OCI-LY1 (cell line): ENCODE results near the gene RYR1.

ENCODE experiments used
- H2AFZ ChIP-seq: fragments of 200-600 bp; sonication (generic), shearing (Covaris generic); 2 replicates; pipeline ENCODE4 v1.6.0; 2014; ENCODE audit warnings: antibody characterized with exemption, mild to moderate bottlenecking, low read length
- H3F3A ChIP-seq: fragments of 200-600 bp; sonication (generic), shearing (Covaris generic); 2 replicates; pipeline ENCODE4 v1.6.0; 2014; ENCODE audit warnings: mild to moderate bottlenecking, antibody characterized with exemption, low read length, moderate library complexity; ENCODE audit not compliant: insufficient read depth
- H3K27ac ChIP-seq: fragments of 200-600 bp; sonication (generic); 2 replicates; pipeline ENCODE4 v1.5.1; 2014; ENCODE audit warnings: low read length, mixed run types, mild to moderate bottlenecking, low read depth; ENCODE audit not compliant: poor library complexity, severe bottlenecking
- H3K27me3 ChIP-seq: fragments of 200-600 bp; sonication (generic); 2 replicates; pipeline ENCODE4 v1.6.0; 2014; ENCODE audit warnings: antibody characterized with exemption, mild to moderate bottlenecking, low read length, moderate library complexity; ENCODE audit not compliant: insufficient read depth
- H3K36me3 ChIP-seq: fragments of 200-600 bp; sonication (generic); 2 replicates; pipeline ENCODE4 v1.6.1; 2014; ENCODE audit warnings: mild to moderate bottlenecking, antibody characterized with exemption, low read length, moderate library complexity, mixed read lengths; ENCODE audit not compliant: insufficient read depth
- H3K4me1 ChIP-seq: fragments of 200-600 bp; sonication (generic); 2 replicates; pipeline ENCODE4 v1.5.1; 2014; ENCODE audit warnings: mild to moderate bottlenecking, low read length, moderate library complexity; ENCODE audit not compliant: insufficient read depth, severe bottlenecking
- H3K4me2 ChIP-seq: fragments of 200-600 bp; sonication (generic), shearing (Covaris generic); 2 replicates; pipeline ENCODE4 v1.6.1; 2014; ENCODE audit warnings: low read length
- H3K4me3 ChIP-seq: fragments of 200-600 bp; sonication (generic); 2 replicates; pipeline ENCODE4 v1.5.1; 2014; ENCODE audit warnings: low read length, low read depth, mild to moderate bottlenecking, mixed read lengths; ENCODE audit not compliant: poor library complexity, severe bottlenecking
- H3K79me2 ChIP-seq: fragments of 200-600 bp; shearing (Covaris generic); 2 replicates; pipeline ENCODE4 v1.6.1; 2016; ENCODE audit warnings: mixed run types, low read length, mixed read lengths; ENCODE audit not compliant: insufficient read depth
- H3K9ac ChIP-seq: fragments of 200-600 bp; sonication (generic), shearing (Covaris generic); 2 replicates; pipeline ENCODE4 v1.6.1; 2014; ENCODE audit warnings: mild to moderate bottlenecking, low read length, mixed read lengths
- H3K9me2 ChIP-seq: fragments of 200-600 bp; sonication (generic), shearing (Covaris generic); 2 replicates; pipeline ENCODE4 v1.6.1; 2014; ENCODE audit warnings: low read depth, mild to moderate bottlenecking, low read length, mixed read lengths
- H3K9me3 ChIP-seq: fragments of 200-600 bp; shearing (Covaris generic); 2 replicates; pipeline ENCODE4 v1.6.1; 2014; ENCODE audit warnings: low read length, mixed read lengths
- H4K20me1 ChIP-seq: fragments of 200-600 bp; sonication (generic), shearing (Covaris generic); 2 replicates; pipeline ENCODE4 v1.6.0; 2016; ENCODE audit warnings: mild to moderate bottlenecking, low read length; ENCODE audit not compliant: insufficient read depth
- CTCF ChIP-seq: fragments of 200-600 bp; sonication (generic), shearing (Covaris generic); IDR thresholded peaks from 2 replicates; pipeline ENCODE4 v1.5.1; 2017; ENCODE audit warnings: mild to moderate bottlenecking, antibody characterized with exemption, low read length, moderate library complexity, mixed read lengths
- EZH2 ChIP-seq: fragments of 200-600 bp; sonication (generic), shearing (Covaris generic); IDR thresholded peaks from 2 replicates; pipeline ENCODE4 v1.8.0; 2017; ENCODE audit warnings: borderline replicate concordance, mixed run types, mild to moderate bottlenecking, antibody characterized with exemption, low read length, moderate library complexity, mixed read lengths

Gene RYR1

GRCh38 chr19:38420935-38421334 is 12.6 kb upstream of the RYR1 start:
- Histone ChIP-seq H3K4me2 (no peak overlapping the region), H3K9me3 (no peaks in the 10 kb centered on the region), H3K9me2 (no peaks in the 10 kb centered on the region), H3K4me1 (peaks cover 14% of the 10 kb centered on the region), H3K9ac (no peak overlapping the region), H3K27ac (no peak overlapping the region), H4K20me1 (no peaks in the 10 kb centered on the region), H3K36me3 (no peaks in the 10 kb centered on the region), H3K79me2 (no peaks in the 10 kb centered on the region), H3K4me3 (no peak overlapping the region), H2AFZ (no peak overlapping the region), H3K27me3 (no peaks in the 10 kb centered on the region), H3F3A (no peaks in the 10 kb centered on the region)
- TF ChIP-seq CTCF: no peak
- TF ChIP-seq EZH2: no peak

- no peaks in the 10 kb centered on the region for H3K9me3 ChIP-seq
- no peak overlapping the region for H2AFZ ChIP-seq
- H4K20me1 ChIP-seq: no peaks in the 10 kb centered on the region
- H3K9ac ChIP-seq: no peak overlapping the region
- no peaks in the 10 kb centered on the region for H3K36me3 ChIP-seq
- no peaks in the 10 kb centered on the region for H3K79me2 ChIP-seq
- no peaks in the 10 kb centered on the region for H3K9me2 ChIP-seq
- H3K4me3 ChIP-seq: no peak overlapping the region
- H3K4me1 ChIP-seq: peaks cover 21% of the 10 kb centered on the region
- no peak for TF ChIP-seq CTCF
- TF ChIP-seq EZH2: no peak
- no peaks in the 10 kb centered on the region for H3K27me3 ChIP-seq
- H3K4me2 ChIP-seq: no peak overlapping the region
- H3K27ac ChIP-seq: no peak overlapping the region
- H3F3A ChIP-seq: no peaks in the 10 kb centered on the region
Measured at GRCh38 chr19:38421856-38422255, 11.6 kb upstream of the RYR1 start.

GRCh38 chr19:38422438-38422837 is 11.1 kb upstream of the RYR1 start:
- H3F3A ChIP-seq: no peaks in the 10 kb centered on the region
- no peak overlapping the region for H3K4me3 ChIP-seq

More at GRCh38 chr19:38422438-38422837, 11.1 kb upstream of the RYR1 start:
- Histone ChIP-seq H3K36me3 (no peaks in the 10 kb centered on the region), H3K27me3 (no peaks in the 10 kb centered on the region), H3K9me3 (no peaks in the 10 kb centered on the region), H4K20me1 (no peaks in the 10 kb centered on the region), H3K4me1 (peaks cover 23% of the 10 kb centered on the region), H3K79me2 (no peaks in the 10 kb centered on the region), H2AFZ (no peak overlapping the region), H3K9ac (no peak overlapping the region), H3K27ac (no peak overlapping the region), H3K9me2 (no peaks in the 10 kb centered on the region), H3K4me2 (no peak overlapping the region)
- TF ChIP-seq EZH2: no peak
- TF ChIP-seq CTCF: no peak
